Right lobe of liver (tissue), 4 donors: ENCODE results near the gene TBX4.

ENCODE experiments used
- CTCF ChIP-seq, 4 donors: fragments of 200-600 bp in 3 of 4; fragments of 450-650 bp in 1 of 4; IDR thresholded peaks; one replicate each; pipeline versions ENCODE4 v1.5.1 to v1.8.0; 2016 to 2022; ENCODE audit warnings: antibody characterized with exemption in 4 of 4, mild to moderate bottlenecking in 2 of 4
- POLR2A ChIP-seq: fragments of 450-650 bp; IDR thresholded peaks from one replicate; pipeline ENCODE4 v1.6.1; 2017; ENCODE audit warnings: antibody characterized with exemption, mild to moderate bottlenecking
- donor health status: DM: no; HTN: no; CAD: no.
- donor health status: DM: no; HTN: no; CAD: no.
- donor health status: DM: no; HTN: yes; CAD: no.

GRCh38 chr17:61456061-61456681, 3.9 kb downstream of the TBX4 start:
- no peak for TF ChIP-seq CTCF (IDR thresholded peaks at IDR 0.05)
- no peak for TF ChIP-seq POLR2A
